Retinal pigment epithelial cell (primary cell): ENCODE measurements around the gene RTCA.
"Not testable (repeated sequence)": the region's sequence is repeated elsewhere in the genome, so short reads cannot be mapped to it uniquely, and the experiment has no call there.

Source experiments
- DNase-seq: peaks from one replicate; pipeline ENCODE4 v3.0.0-alpha.2; 2010; ENCODE audit warnings: low read depth
- H3K4me3 ChIP-seq: 2 replicates; pipeline ENCODE4 v1.5.1; 2011; ENCODE audit warnings: mild to moderate bottlenecking, low read length, control low read depth, moderate library complexity
- CTCF ChIP-seq: conservative IDR thresholded peaks from 2 replicates; pipeline ENCODE4 v1.5.1; 2011; ENCODE audit warnings: low read depth, low read length, control low read depth, inconsistent platforms

The RTCA gene

GRCh38 chr1:100246738-100247137, 19.3 kb upstream of the RTCA start:
- no peak for DNase-seq
- no peak overlapping the region for H3K4me3 ChIP-seq
- no peak for TF ChIP-seq CTCF

- no peak for DNase-seq
- TF ChIP-seq CTCF, result no peak
- H3K4me3 ChIP-seq, result peak overlapping the region; percentile 97
Measured at GRCh38 chr1:100249155-100249536, 16.9 kb upstream of the RTCA start.

GRCh38 chr1:100249537-100250257, 16.3 kb upstream of the RTCA start, which contains the start of gene DBT:
DBT (minus strand) TSS chr1:100249834; CDS start chr1:100249820, 14 bp downstream.
- TF ChIP-seq CTCF, result no peak
- H3K4me3 ChIP-seq, result peak within 1 kb of the TSS; percentile 97
- DNase-seq, result peak; percentile 81

GRCh38 chr1:100250264-100250663, 15.8 kb upstream of the RTCA start:
- no peak for DNase-seq
- no peak for TF ChIP-seq CTCF
- H3K4me3 ChIP-seq, result peak overlapping the region; percentile 97

- TF ChIP-seq CTCF, result no peak
- H3K4me3 ChIP-seq, result no peak overlapping the region
- no peak for DNase-seq
Measured at GRCh38 chr1:100250807-100251206, 15.2 kb upstream of the RTCA start.

GRCh38 chr1:100252901-100253300, 13.1 kb upstream of the RTCA start:
- no peak for TF ChIP-seq CTCF
- H3K4me3 ChIP-seq, result no peak overlapping the region
- no peak for DNase-seq

GRCh38 chr1:100253552-100253951, 12.5 kb upstream of the RTCA start:
- DNase-seq, result no peak
- TF ChIP-seq CTCF, result no peak
- no peak overlapping the region for H3K4me3 ChIP-seq

GRCh38 chr1:100256273-100256672, 9.7 kb upstream of the RTCA start:
- DNase-seq, H3K4me3 ChIP-seq: not testable (repeated sequence)

GRCh38 chr1:100258427-100258826, 7.6 kb upstream of the RTCA start:
- H3K4me3 ChIP-seq, DNase-seq: not testable (repeated sequence)
